DND-41 (cell line): Measurements from ENCODE around the gene SFTA2.

Source experiments
- ATAC-seq: fragments of 200-7000 bp; cut with Tn5 transposase; 3 replicates; pipeline ENCODE4 v1.9.1; 2021; ENCODE audit warnings: low read depth; ENCODE audit not compliant: insufficient read depth
- DNase-seq: peaks from one replicate; pipeline ENCODE4 v3.0.0-alpha.2; 2020
- H2AFZ ChIP-seq: 2 replicates; pipeline ENCODE4 v1.6.0; 2012; ENCODE audit warnings: low read depth, low read length
- H3K27ac ChIP-seq: 2 replicates; pipeline ENCODE4 v1.5.1; 2012; ENCODE audit warnings: low read length, inconsistent platforms
- H3K27me3 ChIP-seq: fragments of 200-600 bp; sonication (generic); 2 replicates; pipeline ENCODE4 v1.6.0; 2012; ENCODE audit warnings: low read length, mild to moderate bottlenecking, inconsistent platforms; ENCODE audit not compliant: insufficient read depth, poor library complexity
- H3K36me3 ChIP-seq: 2 replicates; pipeline ENCODE4 v1.5.1; 2012; ENCODE audit warnings: low read length, inconsistent platforms; ENCODE audit not compliant: insufficient read depth
- H3K4me1 ChIP-seq: 2 replicates; pipeline ENCODE4 v1.5.1; 2012; ENCODE audit warnings: mild to moderate bottlenecking, low read length; ENCODE audit not compliant: insufficient read depth
- H3K4me2 ChIP-seq: 2 replicates; pipeline ENCODE4 v1.6.0; 2012; ENCODE audit warnings: mild to moderate bottlenecking, moderate library complexity, low read length, inconsistent platforms; ENCODE audit not compliant: insufficient read depth
- H3K4me3 ChIP-seq, 2 experiments: fragments of 200-600 bp in 1 of 2; shearing (Covaris generic) in 1 of 2; 2 replicates each; pipeline ENCODE4 v1.5.1; 2012 to 2016; ENCODE audit warnings: inconsistent platforms in 2 of 2, low read length in 2 of 2, mild to moderate bottlenecking in 2 of 2, low read depth in 1 of 2, moderate library complexity in 1 of 2
- H3K79me2 ChIP-seq: 2 replicates; pipeline ENCODE4 v1.6.0; 2012; ENCODE audit warnings: low read length, inconsistent platforms; ENCODE audit not compliant: insufficient read depth
- H3K9ac ChIP-seq: 2 replicates; pipeline ENCODE4 v1.6.0; 2012; ENCODE audit warnings: low read depth, mild to moderate bottlenecking, inconsistent platforms, low read length, moderate library complexity
- H3K9me3 ChIP-seq: 2 replicates; pipeline ENCODE4 v1.5.1; 2012; ENCODE audit warnings: low read length, moderate library complexity, mild to moderate bottlenecking, inconsistent platforms; ENCODE audit not compliant: insufficient read depth, severe bottlenecking
- H4K20me1 ChIP-seq: 2 replicates; pipeline ENCODE4 v1.6.0; 2012; ENCODE audit warnings: low read length; ENCODE audit not compliant: insufficient read depth
- CTCF ChIP-seq: IDR thresholded peaks from 2 replicates; pipeline ENCODE4 v1.5.1; 2012; ENCODE audit warnings: borderline replicate concordance, low read length, moderate library complexity, mild to moderate bottlenecking; ENCODE audit not compliant: poor library complexity, severe bottlenecking; ENCODE audit errors: extremely low read depth
- EZH2 ChIP-seq: IDR thresholded peaks from 3 replicates; pipeline ENCODE4 v1.6.1; 2012; ENCODE audit warnings: borderline replicate concordance, low read depth, mild to moderate bottlenecking, moderate library complexity, low read length, inconsistent platforms; ENCODE audit not compliant: severe bottlenecking

SFTA2 gene

GRCh38 chr6:30885481-30885998 lies 46.4 kb downstream of the SFTA2 start:
- ATAC-seq (no peak), DNase-seq (no peak)
- Histone ChIP-seq H4K20me1 (0 out of 2 replicates have a peak, but pooled peaks cover 4% of the 10 kb centered on the region), H2AFZ (peak overlapping the region; percentile 66; the same call in 1 of the 2 replicates), H3K36me3 (peaks cover 15% of the 10 kb centered on the region), H3K4me2 (peak overlapping the region; percentile 99), H3K79me2 (peaks cover 35% of the 10 kb centered on the region), H3K9ac (peak overlapping the region; percentile 70), H3K4me3 (peak overlapping the region; percentile 50 to 88; a peak in 3 of 4 replicates), H3K4me1 (peaks cover 40% of the 10 kb centered on the region), H3K9me3 (no peaks in the 10 kb centered on the region), H3K27me3 (no peaks in the 10 kb centered on the region), H3K27ac (peak overlapping the region; percentile 72)
- no peak for TF ChIP-seq CTCF

GRCh38 chr6:30884521-30885480 lies 47.2 kb downstream of the SFTA2 start:
- no peaks in the 10 kb centered on the region for H3K9me3 ChIP-seq

GRCh38 chr6:30883685-30884520 lies 48.1 kb downstream of the SFTA2 start, which contains the start of gene DDR1:
Gene DDR1, plus strand, starts transcription at chr6:30884519. Its CDS starts 4,211 bp downstream, at chr6:30888730.
- peak within 1 kb of the TSS; percentile 66 for H2AFZ ChIP-seq
- DNase-seq, result peak; percentile 80
- H3K4me1 ChIP-seq, result peaks cover 36% of the 10 kb centered on the region
- peak within 1 kb of the TSS; percentile 70 for H3K9ac ChIP-seq
- TF ChIP-seq EZH2 (no peak), CTCF (no peak)
- no peaks in the 10 kb centered on the region for H3K27me3 ChIP-seq
- ATAC-seq, result peak; percentile 87
- H4K20me1 ChIP-seq, result 0 out of 2 replicates have a peak, but pooled peaks cover 4% of the 10 kb centered on the region
- H3K27ac ChIP-seq, result peak within 1 kb of the TSS; percentile 72
- H3K36me3 ChIP-seq, result no peaks in the 10 kb centered on the region
- H3K79me2 ChIP-seq, result peaks cover 35% of the 10 kb centered on the region
- H3K4me2 ChIP-seq, result peak within 1 kb of the TSS; percentile 99
- H3K9me3 ChIP-seq, result no peaks in the 10 kb centered on the region
- H3K4me3 ChIP-seq, result peak within 1 kb of the TSS; percentile 50 to 88

More at GRCh38 chr6:30884521-30885480, 47.2 kb downstream of the SFTA2 start:
- peak overlapping the region; percentile 72 for H3K27ac ChIP-seq
- H3K79me2 ChIP-seq, result peaks cover 35% of the 10 kb centered on the region
- no peaks in the 10 kb centered on the region for H3K27me3 ChIP-seq
- H3K36me3 ChIP-seq, result peaks cover 7% of the 10 kb centered on the region
- peak overlapping the region; percentile 99 for H3K4me2 ChIP-seq
- DNase-seq (peak; percentile 59), ATAC-seq (peak; percentile 60)
- H2AFZ ChIP-seq, result peak overlapping the region; percentile 66
- H3K9ac ChIP-seq, result peak overlapping the region; percentile 70
- H4K20me1 ChIP-seq, result 0 out of 2 replicates have a peak, but pooled peaks cover 4% of the 10 kb centered on the region
- H3K4me3 ChIP-seq, result peak overlapping the region; percentile 50 to 88
- no peak for TF ChIP-seq EZH2
- peak; percentile 7 for TF ChIP-seq CTCF
- H3K4me1 ChIP-seq, result peaks cover 38% of the 10 kb centered on the region
